ENCODE data around the gene FIGN. TPM values are rescaled to one million over a fixed set of nuclear protein-coding genes. Genes with fewer than 3 reads are reported as not detected.

FIGN gene
- polyA plus RNA-seq, 1 experiment, result 2.4 TPM

DNA sequence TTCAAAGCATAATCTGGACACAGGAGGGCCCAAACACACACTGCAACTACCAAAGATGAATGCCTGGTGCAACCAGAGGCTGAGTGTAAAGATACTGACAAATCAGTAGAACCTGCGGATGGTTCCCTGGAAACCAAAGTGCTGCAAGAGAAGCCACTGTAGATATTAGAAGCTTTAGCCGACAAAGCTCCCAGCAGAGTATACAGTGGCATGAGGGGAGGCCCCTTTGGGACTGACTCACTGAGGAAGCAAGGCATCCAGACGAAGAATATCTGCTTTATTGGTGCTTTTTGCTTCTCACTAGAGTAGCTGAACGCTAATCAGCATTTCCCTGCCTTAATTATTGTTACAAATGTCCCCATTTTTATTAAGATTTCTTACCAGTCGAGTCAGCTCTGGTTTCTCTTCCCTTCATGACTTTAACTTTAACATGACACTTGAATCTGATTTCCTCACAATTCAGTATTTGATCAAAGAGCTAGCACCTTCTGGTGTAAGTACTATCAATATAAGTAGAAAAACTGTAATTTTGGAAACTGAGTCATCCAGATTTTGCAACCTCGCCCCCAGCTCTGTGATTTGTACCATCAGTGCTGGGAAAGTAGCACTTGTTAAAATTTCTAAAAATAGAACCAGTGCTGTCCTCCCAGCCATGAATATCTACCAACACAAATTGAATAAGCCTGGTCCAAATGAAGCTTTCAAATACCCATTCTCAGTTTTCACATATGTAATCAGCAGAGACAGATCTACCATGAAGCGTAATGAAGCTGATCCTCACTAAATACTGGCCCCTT, 34.2 kb downstream of the FIGN start:
- no peak for DNase-seq (ENCODE audit: low read depth)
- Histone ChIP-seq H3K36me3 (ENCODE audit: control insufficient read depth, insufficient read depth, low read length) (no peaks in the 10 kb centered on the region), H3K27me3 (ENCODE audit: control insufficient read depth, insufficient read depth, low read length) (no peaks in the 10 kb centered on the region), H3K4me3 (ENCODE audit: low read depth, low read length) (no peak overlapping the region)
- CTCF ChIA-PET, result interaction anchor here (1.8 kb wide), 1 partner anchor 10 kb away, joined by 5 read pairs; no protein-coding TSS in a partner anchor
- TF ChIP-seq, protein P1, sequence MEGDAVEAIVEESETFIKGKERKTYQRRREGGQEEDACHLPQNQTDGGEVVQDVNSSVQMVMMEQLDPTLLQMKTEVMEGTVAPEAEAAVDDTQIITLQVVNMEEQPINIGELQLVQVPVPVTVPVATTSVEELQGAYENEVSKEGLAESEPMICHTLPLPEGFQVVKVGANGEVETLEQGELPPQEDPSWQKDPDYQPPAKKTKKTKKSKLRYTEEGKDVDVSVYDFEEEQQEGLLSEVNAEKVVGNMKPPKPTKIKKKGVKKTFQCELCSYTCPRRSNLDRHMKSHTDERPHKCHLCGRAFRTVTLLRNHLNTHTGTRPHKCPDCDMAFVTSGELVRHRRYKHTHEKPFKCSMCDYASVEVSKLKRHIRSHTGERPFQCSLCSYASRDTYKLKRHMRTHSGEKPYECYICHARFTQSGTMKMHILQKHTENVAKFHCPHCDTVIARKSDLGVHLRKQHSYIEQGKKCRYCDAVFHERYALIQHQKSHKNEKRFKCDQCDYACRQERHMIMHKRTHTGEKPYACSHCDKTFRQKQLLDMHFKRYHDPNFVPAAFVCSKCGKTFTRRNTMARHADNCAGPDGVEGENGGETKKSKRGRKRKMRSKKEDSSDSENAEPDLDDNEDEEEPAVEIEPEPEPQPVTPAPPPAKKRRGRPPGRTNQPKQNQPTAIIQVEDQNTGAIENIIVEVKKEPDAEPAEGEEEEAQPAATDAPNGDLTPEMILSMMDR (IDR thresholded peaks at IDR 0.05; ENCODE audit: insufficient read depth, low read depth, low read length), result no peak
- POLR2A ChIA-PET, result interaction anchor here (0.6 kb wide), 1 partner anchor 77 kb away, joined by 11 read pairs; no protein-coding TSS in a partner anchor

DNA sequence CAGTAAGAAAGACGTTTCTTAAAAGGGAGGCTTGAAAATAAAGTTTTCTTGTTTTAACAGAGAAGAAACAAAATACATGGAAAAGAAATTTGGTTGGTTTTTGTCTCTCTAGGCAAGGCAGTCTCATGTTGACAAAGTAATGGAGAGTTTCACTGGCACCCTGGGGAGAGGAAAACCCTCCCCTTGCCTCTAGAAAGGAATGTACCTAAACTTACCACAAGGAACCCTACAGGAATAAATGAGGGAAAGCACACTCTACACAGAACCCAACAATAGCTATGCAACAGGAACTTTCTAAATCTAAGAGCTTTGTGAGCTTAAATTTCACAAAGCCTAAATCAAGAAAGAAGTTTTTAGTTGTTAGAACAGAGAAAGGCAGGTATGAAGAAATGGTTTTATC, 37.0 kb downstream of the FIGN start:
- CTCF ChIA-PET, result no interaction called here
- TF ChIP-seq, protein P1 (IDR thresholded peaks at IDR 0.05; ENCODE audit: insufficient read depth, low read depth, low read length), result no peak
- DNase-seq (ENCODE audit: low read depth), result no peak

DNA sequence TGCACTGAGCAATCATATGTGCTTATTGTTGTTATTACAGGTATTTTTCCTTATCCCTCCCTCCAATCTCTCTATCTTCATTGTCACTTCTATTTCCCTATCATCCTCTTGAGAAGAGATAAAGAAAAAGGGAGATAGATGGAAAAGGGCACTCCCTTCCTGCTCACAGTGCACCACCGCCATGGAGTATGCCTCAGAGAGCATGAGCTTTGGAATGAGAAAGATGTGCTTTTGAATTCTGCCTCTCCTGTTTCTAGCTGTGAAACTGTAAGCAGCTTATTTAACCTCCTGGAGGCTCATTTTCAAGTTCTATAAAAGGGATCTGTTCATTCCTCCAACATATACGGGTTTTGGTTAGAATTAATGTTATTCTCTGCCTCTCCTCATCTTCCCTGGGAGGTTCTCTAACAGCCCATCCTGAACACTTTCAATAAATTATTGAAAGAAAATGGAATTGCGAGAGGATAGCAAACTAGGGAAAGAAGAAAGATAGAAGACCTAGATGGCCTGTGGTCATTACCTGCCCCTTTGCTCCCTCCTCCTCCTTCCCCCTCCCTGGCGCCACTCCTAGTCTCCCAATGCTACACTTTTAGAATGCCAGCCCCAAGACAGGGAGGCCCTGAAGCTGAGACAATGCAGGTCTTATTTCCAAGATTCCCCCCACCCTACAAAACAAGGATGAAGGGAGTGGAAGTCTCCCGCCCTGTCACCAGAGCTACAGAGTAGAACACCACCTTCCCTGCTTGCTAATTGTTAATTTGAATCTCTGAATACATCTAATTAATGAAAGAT, 37.8 kb downstream of the FIGN start:
- no peak for DNase-seq (ENCODE audit: low read depth)
- ChIA-PET POLR2A (no interaction called here), CTCF (interaction anchor here (0.6 kb wide), 1 partner anchor 9 kb away, joined by 4 read pairs; no protein-coding TSS in a partner anchor)
- TF ChIP-seq, protein P1 (IDR thresholded peaks at IDR 0.05; ENCODE audit: insufficient read depth, low read depth, low read length), result no peak
- Histone ChIP-seq H3K27me3 (ENCODE audit: control insufficient read depth, insufficient read depth, low read length) (no peaks in the 10 kb centered on the region), H3K36me3 (ENCODE audit: control insufficient read depth, insufficient read depth, low read length) (no peaks in the 10 kb centered on the region), H3K4me3 (ENCODE audit: low read depth, low read length) (no peak overlapping the region)

More for the DNA sequence above, 37.0 kb downstream of the FIGN start:
- POLR2A ChIA-PET, result no interaction called here
- Histone ChIP-seq H3K36me3 (ENCODE audit: control insufficient read depth, insufficient read depth, low read length) (no peaks in the 10 kb centered on the region), H3K27me3 (ENCODE audit: control insufficient read depth, insufficient read depth, low read length) (no peaks in the 10 kb centered on the region), H3K4me3 (ENCODE audit: low read depth, low read length) (no peak overlapping the region)

DNA sequence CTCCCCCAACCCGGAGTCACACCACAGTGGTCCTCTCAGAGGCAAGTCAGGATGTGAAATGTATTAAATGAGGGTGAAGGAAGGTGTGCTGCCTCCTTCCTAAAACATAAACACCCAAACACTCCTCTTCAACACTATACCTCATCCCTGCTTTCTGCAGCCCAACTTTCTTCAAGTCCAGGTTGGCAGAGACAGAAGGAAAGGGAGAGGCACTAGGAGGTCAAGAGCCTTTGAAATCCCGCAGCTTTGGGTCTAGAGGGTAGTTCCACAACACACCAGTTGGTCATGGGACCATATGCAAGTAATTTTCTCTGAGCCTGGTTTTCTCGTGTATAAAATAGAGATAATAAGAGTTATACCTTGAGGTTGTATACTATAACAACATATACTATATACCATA, 38.4 kb downstream of the FIGN start:
- TF ChIP-seq, protein P1 (IDR thresholded peaks at IDR 0.05; ENCODE audit: insufficient read depth, low read depth, low read length), result no peak
- ChIA-PET CTCF (interaction anchor here (0.6 kb wide), 1 partner anchor 8 kb away, joined by 4 read pairs; no protein-coding TSS in a partner anchor), POLR2A (no interaction called here)

DNA sequence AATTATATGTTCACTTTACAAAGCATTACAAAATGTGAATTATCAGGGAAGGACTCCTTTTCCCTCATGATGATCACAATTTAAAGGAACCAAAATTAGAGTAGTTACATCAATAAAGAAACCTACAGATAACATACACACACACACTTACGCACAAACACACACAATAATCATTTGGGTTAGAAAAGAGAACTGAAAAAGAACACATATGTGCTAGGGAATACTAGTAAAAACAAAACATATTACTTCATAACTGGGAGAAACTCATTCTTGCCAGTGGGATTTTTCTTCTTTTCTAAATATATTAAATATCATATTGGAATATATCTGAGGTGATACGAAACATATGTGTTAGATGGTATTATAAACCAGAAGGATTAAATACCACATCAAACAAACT, 42.3 kb downstream of the FIGN start:
- ChIA-PET CTCF (interaction anchor here (0.8 kb wide), 1 partner anchor 16 kb away, joined by 3 read pairs; no protein-coding TSS in a partner anchor), POLR2A (no interaction called here)
- TF ChIP-seq, protein P1 (IDR thresholded peaks at IDR 0.05; ENCODE audit: insufficient read depth, low read depth, low read length), result no peak
- Histone ChIP-seq H3K27me3 (ENCODE audit: control insufficient read depth, insufficient read depth, low read length) (no peaks in the 10 kb centered on the region), H3K4me3 (ENCODE audit: low read depth, low read length) (no peak overlapping the region), H3K36me3 (ENCODE audit: control insufficient read depth, insufficient read depth, low read length) (no peaks in the 10 kb centered on the region)
- no peak for DNase-seq (ENCODE audit: low read depth)

More for the DNA sequence above, 38.4 kb downstream of the FIGN start:
- no peaks in the 10 kb centered on the region for H3K36me3 ChIP-seq (ENCODE audit: control insufficient read depth, insufficient read depth, low read length)
- no peak overlapping the region for H3K4me3 ChIP-seq (ENCODE audit: low read depth, low read length)
- DNase-seq (ENCODE audit: low read depth), result no peak
- no peaks in the 10 kb centered on the region for H3K27me3 ChIP-seq (ENCODE audit: control insufficient read depth, insufficient read depth, low read length)

All from BJ (cell line).